Mesodermal cell (in vitro differentiated cells): ENCODE measurements around the gene GSG1L.
"Not testable (repeated sequence)": the region's sequence is repeated elsewhere in the genome, so short reads cannot be mapped to it uniquely, and the experiment has no call there.

Experiments
- H3K27ac ChIP-seq: 2 replicates; pipeline ENCODE4 v1.7.0; 2013; ENCODE audit warnings: mild to moderate bottlenecking, low read depth, low read length, moderate library complexity; ENCODE audit not compliant: severe bottlenecking
- H3K36me3 ChIP-seq: 2 replicates; pipeline ENCODE4 v1.7.1; 2013; ENCODE audit warnings: mild to moderate bottlenecking, low read length, moderate library complexity; ENCODE audit not compliant: control insufficient read depth, insufficient read depth
- H3K4me1 ChIP-seq: one replicate; pipeline ENCODE4 v1.7.1; 2013; ENCODE audit warnings: mild to moderate bottlenecking, low read length; ENCODE audit not compliant: insufficient read depth, control insufficient read depth, poor library complexity, severe bottlenecking
- H3K4me3 ChIP-seq: 2 replicates; pipeline ENCODE4 v1.7.0; 2013; ENCODE audit warnings: low read length, control low read depth, mild to moderate bottlenecking; ENCODE audit not compliant: insufficient read depth, poor library complexity, severe bottlenecking; ENCODE audit errors: extremely low read depth
- H3K9me3 ChIP-seq: 2 replicates; pipeline ENCODE4 v1.7.1; 2013; ENCODE audit warnings: mild to moderate bottlenecking, low read length, moderate library complexity; ENCODE audit not compliant: control insufficient read depth
- WGBS, 2 experiments: methylation state at CpG; one replicate each; pipeline ENCODE4 v1.1.5; 2013; ENCODE audit warnings: missing lambda C conversion rate in 2 of 2; ENCODE audit not compliant: insufficient coverage in 2 of 2; 5-methylcytosine and 5-hydroxymethylcytosine counted together

The GSG1L gene

DNA sequence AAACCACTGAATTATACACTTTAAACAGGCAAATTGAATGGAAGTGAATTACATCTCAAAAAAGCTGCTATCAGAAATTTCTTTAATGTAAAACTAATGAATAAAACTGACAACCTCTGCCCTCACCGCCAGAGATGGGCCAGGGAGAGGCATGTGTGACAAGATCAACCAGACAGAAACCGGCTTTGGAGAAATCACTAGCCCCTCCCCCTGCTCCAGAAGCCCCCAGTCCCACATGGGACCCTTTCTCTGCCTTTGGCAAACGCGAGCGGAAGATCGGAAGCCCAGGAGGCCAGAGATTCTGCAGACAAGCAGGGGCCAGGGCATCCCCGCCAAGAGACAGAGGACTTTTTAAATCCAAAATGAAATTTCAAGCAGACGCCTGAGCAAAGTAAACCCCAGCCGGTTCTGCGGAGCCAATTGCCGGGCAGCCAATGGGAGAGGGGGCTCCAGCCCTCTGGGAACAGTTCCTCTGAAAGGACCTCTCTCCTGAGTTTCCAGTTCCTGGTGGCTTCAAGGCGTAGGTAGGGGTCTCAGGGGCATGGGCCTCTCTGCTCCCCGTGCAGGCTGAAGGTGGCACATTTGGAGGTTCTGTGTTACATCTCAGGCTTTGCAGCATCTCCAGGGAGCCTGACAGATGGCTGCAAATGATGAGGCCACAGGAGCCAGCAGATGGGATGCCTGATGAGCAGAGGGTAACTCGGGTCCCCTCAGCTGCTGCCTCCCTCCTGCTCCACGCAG lies 118.1 kb downstream of the GSG1L start:
- Histone ChIP-seq H3K9me3 (no peaks in the 10 kb centered on the region), H3K4me1 (no peaks in the 10 kb centered on the region), H3K36me3 (no peaks in the 10 kb centered on the region), H3K27ac (no peak overlapping the region), H3K4me3 (no peak overlapping the region)
- 60 to 66% methylated on average over 13 to 15 of the region's 15 CpGs for WGBS, 2 experiments

GRCh38 chr16:27943766-27944165 lies 119.7 kb downstream of the GSG1L start:
- Histone ChIP-seq H3K9me3 (no peaks in the 10 kb centered on the region), H3K36me3 (no peaks in the 10 kb centered on the region), H3K27ac (no peak overlapping the region), H3K4me3 (no peak overlapping the region), H3K4me1 (no peaks in the 10 kb centered on the region)
- 71% methylated on average over 1 of the region's 2 CpGs; no CpG with 5 or more reads in 1 of the 2 experiments for WGBS, 2 experiments

DNA sequence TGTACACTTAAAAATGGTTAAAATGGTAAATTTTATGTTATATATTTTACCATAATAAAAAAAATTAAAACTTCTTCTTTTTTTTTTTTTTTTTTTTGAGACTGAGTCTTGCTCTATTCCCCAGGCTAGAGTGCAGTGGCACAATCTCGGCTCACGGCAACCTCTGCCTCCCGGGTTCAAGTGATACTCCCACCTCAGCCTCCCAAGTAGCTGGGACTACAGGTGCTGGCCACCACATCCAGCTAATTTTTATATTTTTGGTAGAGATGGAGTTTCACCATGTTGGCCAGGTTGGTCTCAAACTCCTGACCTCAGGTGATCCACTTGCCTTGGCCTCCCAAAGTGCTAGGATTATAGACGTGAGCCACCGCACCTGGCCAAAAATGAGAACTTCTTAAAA lies 121.4 kb downstream of the GSG1L start:
- not testable (repeated sequence) for H3K4me3 ChIP-seq, H3K9me3 ChIP-seq, H3K27ac ChIP-seq, H3K4me1 ChIP-seq, H3K36me3 ChIP-seq
- WGBS, 2 experiments: 72 to 86% methylated on average over 3 to 5 of the region's 5 CpGs

GRCh38 chr16:27935076-27935475 lies 128.4 kb downstream of the GSG1L start:
- Histone ChIP-seq H3K27ac (no peak overlapping the region), H3K4me3 (no peak overlapping the region), H3K9me3 (no peaks in the 10 kb centered on the region), H3K4me1 (no peaks in the 10 kb centered on the region), H3K36me3 (no peaks in the 10 kb centered on the region)
- WGBS, 2 experiments: 84 to 85% methylated on average over 5 to 7 of the region's 7 CpGs

- WGBS, 2 experiments: 86 to 100% methylated on average over 1 of the region's 3 CpGs
- Histone ChIP-seq H3K36me3 (no peaks in the 10 kb centered on the region), H3K4me3 (no peak overlapping the region), H3K9me3 (no peaks in the 10 kb centered on the region), H3K27ac (no peak overlapping the region), H3K4me1 (no peaks in the 10 kb centered on the region)
These were observed 130.9 kb downstream of the GSG1L start for GRCh38 chr16:27932542-27933135.

GRCh38 chr16:27929818-27930217 lies 133.7 kb downstream of the GSG1L start:
- 89 to 92% methylated on average over 1 to 3 of the region's 3 CpGs for WGBS, 2 experiments
- Histone ChIP-seq H3K4me3 (no peak overlapping the region), H3K9me3 (no peaks in the 10 kb centered on the region), H3K36me3 (no peaks in the 10 kb centered on the region), H3K4me1 (no peaks in the 10 kb centered on the region), H3K27ac (no peak overlapping the region)

DNA sequence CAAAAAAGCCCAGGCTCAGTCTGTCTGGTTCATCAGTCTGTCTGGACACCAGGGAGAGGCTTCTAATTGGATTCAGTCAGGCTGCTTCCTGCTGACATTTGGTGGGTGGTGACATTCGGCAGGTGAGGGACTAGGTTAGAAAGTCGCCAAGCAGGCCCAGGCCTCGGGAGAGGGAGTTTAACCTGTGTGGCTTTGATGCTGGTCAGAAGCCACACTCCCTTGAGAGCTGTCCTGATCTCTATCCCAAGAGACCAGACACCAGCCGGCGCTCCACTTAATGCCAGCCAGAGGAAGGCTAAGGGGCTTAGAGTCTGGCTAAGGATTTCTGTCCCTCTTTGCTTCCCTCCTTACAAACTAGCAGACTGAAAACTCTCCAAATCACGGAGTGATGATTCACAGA lies 135.0 kb downstream of the GSG1L start:
- Histone ChIP-seq H3K4me1 (no peaks in the 10 kb centered on the region), H3K27ac (no peak overlapping the region)
- WGBS, 2 experiments: 30% methylated on average over 4 of the region's 6 CpGs; no CpG with 5 or more reads in 1 of the 2 experiments

GRCh38 chr16:27927266-27927901 lies 136.1 kb downstream of the GSG1L start:
- 85% methylated on average over 9 to 10 of the region's 13 CpGs for WGBS, 2 experiments

More for the DNA sequence above, 135.0 kb downstream of the GSG1L start:
- Histone ChIP-seq H3K36me3 (no peaks in the 10 kb centered on the region), H3K9me3 (no peaks in the 10 kb centered on the region), H3K4me3 (no peak overlapping the region)

DNA sequence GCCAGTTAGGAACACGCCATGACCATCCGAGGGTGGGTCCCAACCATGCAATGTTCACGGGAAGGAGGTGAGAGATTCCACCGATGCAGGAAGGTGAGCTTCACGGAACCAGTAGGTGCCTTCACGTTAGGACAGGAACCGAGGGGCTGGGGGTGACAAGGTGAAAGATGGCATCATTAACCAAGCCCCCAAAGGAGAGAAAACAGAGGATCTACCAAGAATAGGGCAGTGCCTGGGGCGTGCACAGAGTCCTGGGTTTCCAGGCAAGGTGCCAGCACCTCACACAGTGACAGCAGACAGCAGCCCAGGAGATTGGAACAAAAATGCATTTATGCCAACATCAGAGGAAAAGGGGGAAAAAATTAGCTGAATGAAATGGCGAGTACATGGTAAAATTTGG lies 137.9 kb downstream of the GSG1L start:
- Histone ChIP-seq H3K27ac (no peak overlapping the region), H3K4me3 (no peak overlapping the region)
- 68 to 81% methylated on average over 9 of the region's 9 CpGs for WGBS, 2 experiments

More at GRCh38 chr16:27927266-27927901, 136.1 kb downstream of the GSG1L start:
- no peaks in the 10 kb centered on the region for H3K36me3 ChIP-seq
- H3K9me3 ChIP-seq: no peaks in the 10 kb centered on the region
- no peak overlapping the region for H3K4me3 ChIP-seq
- no peaks in the 10 kb centered on the region for H3K4me1 ChIP-seq
- H3K27ac ChIP-seq: no peak overlapping the region

DNA sequence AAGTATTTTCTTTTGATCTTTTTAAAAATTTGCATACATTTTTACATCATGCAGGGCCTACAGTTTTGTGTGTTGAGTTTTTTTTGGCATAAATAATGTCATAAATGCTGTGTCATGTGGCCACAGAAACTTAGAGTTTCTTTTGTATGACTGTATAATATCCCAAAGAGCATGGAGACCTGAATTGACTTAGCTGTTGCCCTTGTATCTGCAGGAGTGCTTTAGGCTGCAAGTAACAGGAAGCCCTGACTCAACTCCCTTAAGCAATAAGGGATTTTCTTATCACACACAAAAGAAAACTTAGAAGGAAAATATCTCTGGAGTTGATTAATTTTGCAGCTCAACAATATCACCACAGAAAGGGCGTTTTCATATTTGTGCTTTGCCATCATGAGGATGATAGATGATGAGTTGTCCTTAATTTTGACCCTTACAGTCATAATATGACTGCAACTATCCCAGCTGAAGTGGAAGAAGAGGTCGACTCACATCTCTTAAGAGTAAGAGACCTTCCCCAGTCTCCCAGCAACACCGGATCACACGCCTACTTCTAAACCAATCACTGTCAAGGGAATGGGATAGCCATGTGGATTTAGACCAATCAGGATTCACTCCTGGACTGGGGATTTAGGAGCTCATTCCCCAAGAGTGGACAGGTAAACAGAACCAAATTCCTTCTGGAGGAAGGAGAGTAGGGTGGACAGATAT lies 138.9 kb downstream of the GSG1L start:
- Histone ChIP-seq H3K9me3 (no peaks in the 10 kb centered on the region), H3K4me3 (no peak overlapping the region), H3K27ac (no peak overlapping the region), H3K36me3 (no peaks in the 10 kb centered on the region), H3K4me1 (peaks cover 2% of the 10 kb centered on the region)
- 63% methylated on average over 2 of the region's 4 CpGs; no CpG with 5 or more reads in 1 of the 2 experiments for WGBS, 2 experiments

More for the DNA sequence above, 137.9 kb downstream of the GSG1L start:
- Histone ChIP-seq H3K36me3 (no peaks in the 10 kb centered on the region), H3K9me3 (no peaks in the 10 kb centered on the region), H3K4me1 (no peaks in the 10 kb centered on the region)
